Activated gamma-delta T cell treated with Interleukin-2 at 50 U/mL for 16 hours (primary cell): ENCODE results near the gene USP17L26.
"Not testable (repeated sequence)": the region's sequence is repeated elsewhere in the genome, so short reads cannot be mapped to it uniquely, and the experiment has no call there.

Source experiments
- DNase-seq: peaks from one replicate; pipeline ENCODE4 v3.0.0-alpha.2; 2020

The USP17L26 gene, protein sequence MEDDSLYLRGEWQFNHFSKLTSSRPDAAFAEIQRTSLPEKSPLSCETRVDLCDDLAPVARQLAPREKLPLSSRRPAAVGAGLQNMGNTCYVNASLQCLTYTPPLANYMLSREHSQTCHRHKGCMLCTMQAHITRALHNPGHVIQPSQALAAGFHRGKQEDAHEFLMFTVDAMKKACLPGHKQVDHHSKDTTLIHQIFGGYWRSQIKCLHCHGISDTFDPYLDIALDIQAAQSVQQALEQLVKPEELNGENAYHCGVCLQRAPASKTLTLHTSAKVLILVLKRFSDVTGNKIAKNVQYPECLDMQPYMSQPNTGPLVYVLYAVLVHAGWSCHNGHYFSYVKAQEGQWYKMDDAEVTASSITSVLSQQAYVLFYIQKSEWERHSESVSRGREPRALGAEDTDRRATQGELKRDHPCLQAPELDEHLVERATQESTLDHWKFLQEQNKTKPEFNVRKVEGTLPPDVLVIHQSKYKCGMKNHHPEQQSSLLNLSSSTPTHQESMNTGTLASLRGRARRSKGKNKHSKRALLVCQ

DNA sequence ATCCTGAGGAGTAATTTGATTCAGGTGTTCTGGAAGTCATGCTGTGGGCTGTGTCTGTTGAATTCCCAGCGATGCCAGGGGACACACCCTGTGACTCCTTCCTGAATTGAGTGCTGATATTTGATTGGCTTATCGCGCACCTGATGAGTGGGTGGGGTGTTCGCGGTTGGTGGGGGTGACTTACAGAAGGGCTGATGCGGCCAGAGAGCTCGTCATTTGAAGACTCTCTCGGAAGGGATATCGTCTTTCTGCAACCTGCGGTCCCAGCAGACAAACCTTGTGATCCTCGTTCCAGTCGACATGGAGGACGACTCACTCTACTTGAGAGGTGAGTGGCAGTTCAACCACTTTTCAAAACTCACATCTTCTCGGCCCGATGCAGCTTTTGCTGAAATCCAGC is at the start of gene USP17L26:
Gene USP17L26 (plus strand): TSS at position 301 of the 400 bp plus-strand sequence. CDS start 0 bp downstream, at position 301.
- DNase-seq, result not testable (repeated sequence)

DNA sequence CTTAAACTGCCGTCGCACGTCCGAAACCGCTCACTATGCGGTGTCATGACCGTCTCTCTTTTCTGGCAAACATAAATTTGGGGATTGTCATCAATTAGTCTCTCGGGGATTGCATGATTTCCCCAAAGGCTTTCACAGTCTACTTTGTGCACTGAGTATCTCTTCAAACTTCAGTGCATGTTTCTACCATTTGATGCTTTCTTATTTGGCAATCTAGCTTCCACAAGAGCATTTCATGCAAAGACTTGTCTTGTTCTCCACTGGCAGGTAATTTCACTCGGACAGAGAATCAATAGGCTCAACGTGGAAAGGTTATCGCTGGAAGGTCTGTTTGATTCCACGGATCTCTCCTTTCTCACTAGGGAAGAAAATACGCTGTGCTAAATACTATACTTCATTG is 10.3 kb upstream of the USP17L26 start:
- not testable (repeated sequence) for DNase-seq

DNA sequence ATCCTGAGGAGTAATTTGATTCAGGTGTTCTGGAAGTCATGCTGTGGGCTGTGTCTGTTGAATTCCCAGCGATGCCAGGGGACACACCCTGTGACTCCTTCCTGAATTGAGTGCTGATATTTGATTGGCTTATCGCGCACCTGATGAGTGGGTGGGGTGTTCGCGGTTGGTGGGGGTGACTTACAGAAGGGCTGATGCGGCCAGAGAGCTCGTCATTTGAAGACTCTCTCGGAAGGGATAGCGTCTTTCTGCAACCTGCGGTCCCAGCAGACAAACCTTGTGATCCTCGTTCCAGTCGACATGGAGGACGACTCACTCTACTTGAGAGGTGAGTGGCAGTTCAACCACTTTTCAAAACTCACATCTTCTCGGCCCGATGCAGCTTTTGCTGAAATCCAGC is 9.6 kb upstream of the USP17L26 start, which contains the start of gene USP17L24:
Gene USP17L24 (plus strand): TSS at position 301 of the 400 bp plus-strand sequence. CDS start 0 bp downstream, at position 301.
- DNase-seq, result not testable (repeated sequence)

GRCh38 chr4:9329611-9330010 is 4.8 kb upstream of the USP17L26 start, which contains the start of gene USP17L25:
Gene USP17L25, plus strand, starts transcription at chr4:9329911. Its CDS starts 0 bp downstream, at chr4:9329911.
- not testable (repeated sequence) for DNase-seq

DNA sequence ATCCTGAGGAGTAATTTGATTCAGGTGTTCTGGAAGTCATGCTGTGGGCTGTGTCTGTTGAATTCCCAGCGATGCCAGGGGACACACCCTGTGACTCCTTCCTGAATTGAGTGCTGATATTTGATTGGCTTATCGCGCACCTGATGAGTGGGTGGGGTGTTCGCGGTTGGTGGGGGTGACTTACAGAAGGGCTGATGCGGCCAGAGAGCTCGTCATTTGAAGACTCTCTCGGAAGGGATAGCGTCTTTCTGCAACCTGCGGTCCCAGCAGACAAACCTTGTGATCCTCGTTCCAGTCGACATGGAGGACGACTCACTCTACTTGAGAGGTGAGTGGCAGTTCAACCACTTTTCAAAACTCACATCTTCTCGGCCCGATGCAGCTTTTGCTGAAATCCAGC is 4.6 kb downstream of the USP17L26 start, which contains the start of gene USP17L5:
Gene USP17L5 (plus strand): TSS at position 301 of the 400 bp plus-strand sequence. CDS start 0 bp downstream, at position 301.
- DNase-seq, result not testable (repeated sequence)

DNA sequence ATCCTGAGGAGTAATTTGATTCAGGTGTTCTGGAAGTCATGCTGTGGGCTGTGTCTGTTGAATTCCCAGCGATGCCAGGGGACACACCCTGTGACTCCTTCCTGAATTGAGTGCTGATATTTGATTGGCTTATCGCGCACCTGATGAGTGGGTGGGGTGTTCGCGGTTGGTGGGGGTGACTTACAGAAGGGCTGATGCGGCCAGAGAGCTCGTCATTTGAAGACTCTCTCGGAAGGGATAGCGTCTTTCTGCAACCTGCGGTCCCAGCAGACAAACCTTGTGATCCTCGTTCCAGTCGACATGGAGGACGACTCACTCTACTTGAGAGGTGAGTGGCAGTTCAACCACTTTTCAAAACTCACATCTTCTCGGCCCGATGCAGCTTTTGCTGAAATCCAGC is 9.4 kb downstream of the USP17L26 start, which contains the start of gene USP17L27:
Gene USP17L27 (plus strand): TSS at position 301 of the 400 bp plus-strand sequence. CDS start 0 bp downstream, at position 301.
- not testable (repeated sequence) for DNase-seq

DNA sequence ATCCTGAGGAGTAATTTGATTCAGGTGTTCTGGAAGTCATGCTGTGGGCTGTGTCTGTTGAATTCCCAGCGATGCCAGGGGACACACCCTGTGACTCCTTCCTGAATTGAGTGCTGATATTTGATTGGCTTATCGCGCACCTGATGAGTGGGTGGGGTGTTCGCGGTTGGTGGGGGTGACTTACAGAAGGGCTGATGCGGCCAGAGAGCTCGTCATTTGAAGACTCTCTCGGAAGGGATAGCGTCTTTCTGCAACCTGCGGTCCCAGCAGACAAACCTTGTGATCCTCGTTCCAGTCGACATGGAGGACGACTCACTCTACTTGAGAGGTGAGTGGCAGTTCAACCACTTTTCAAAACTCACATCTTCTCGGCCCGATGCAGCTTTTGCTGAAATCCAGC is 14.1 kb downstream of the USP17L26 start, which contains the start of gene USP17L28:
Gene USP17L28 (plus strand): TSS at position 301 of the 400 bp plus-strand sequence. CDS start 0 bp downstream, at position 301.
- not testable (repeated sequence) for DNase-seq

GRCh38 chr4:9350866-9351265 is 16.4 kb downstream of the USP17L26 start:
- DNase-seq, result not testable (repeated sequence)

DNA sequence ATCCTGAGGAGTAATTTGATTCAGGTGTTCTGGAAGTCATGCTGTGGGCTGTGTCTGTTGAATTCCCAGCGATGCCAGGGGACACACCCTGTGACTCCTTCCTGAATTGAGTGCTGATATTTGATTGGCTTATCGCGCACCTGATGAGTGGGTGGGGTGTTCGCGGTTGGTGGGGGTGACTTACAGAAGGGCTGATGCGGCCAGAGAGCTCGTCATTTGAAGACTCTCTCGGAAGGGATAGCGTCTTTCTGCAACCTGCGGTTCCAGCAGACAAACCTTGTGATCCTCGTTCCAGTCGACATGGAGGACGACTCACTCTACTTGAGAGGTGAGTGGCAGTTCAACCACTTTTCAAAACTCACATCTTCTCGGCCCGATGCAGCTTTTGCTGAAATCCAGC is 18.9 kb downstream of the USP17L26 start, which contains the start of gene USP17L29:
Gene USP17L29 (plus strand): TSS at position 301 of the 400 bp plus-strand sequence. CDS start 0 bp downstream, at position 301.
- not testable (repeated sequence) for DNase-seq

GRCh38 chr4:9362829-9363228 is 28.4 kb downstream of the USP17L26 start, which contains the start of gene USP17L30:
Gene USP17L30, plus strand, starts transcription at chr4:9363129. Its CDS starts 0 bp downstream, at chr4:9363129.
- not testable (repeated sequence) for DNase-seq

- not testable (repeated sequence) for DNase-seq
Measured at GRCh38 chr4:9379881-9380280, 45.4 kb downstream of the USP17L26 start.

GRCh38 chr4:9381012-9381534 is 46.6 kb downstream of the USP17L26 start:
- DNase-seq, result not testable (repeated sequence)

DNA sequence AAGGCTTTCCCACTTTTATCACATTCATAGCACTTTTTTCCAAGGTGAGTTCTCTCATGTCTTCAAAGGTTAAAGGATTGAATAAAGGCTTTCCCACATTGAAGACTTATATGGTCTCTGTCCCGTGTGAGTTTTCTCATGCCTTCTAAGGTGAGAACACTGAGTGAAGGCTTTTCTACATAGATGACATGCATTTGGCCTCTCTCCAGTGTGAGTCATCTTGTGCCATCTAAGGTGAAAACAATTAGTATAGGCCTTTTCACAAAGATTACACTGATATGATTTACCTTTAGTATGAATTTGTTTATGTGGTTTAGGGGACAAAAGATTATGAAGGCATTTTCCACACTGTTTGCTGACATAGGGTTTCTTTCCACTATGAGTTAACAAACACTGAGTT is 49.7 kb downstream of the USP17L26 start:
- no peak for DNase-seq
